Right ventricle myocardium inferior (tissue), 1 donor: ENCODE measurements around the gene GPR137B. TPM values are rescaled to one million over a fixed set of nuclear protein-coding genes. Genes with fewer than 3 reads are reported as not detected.

Experiments used
- ATAC-seq: fragments of 200-7000 bp; cut with Tn5 transposase; one replicate; pipeline ENCODE4 v1.9.1; 2020; ENCODE audit warnings: mild to moderate bottlenecking, moderate library complexity
- DNase-seq: peaks from one replicate; pipeline ENCODE4 v3.0.0; 2021; ENCODE audit errors: missing footprints
- intact Hi-C: fragments of 100-400 bp; cut with DNase I; formaldehyde crosslinking; loops from one replicate; pipeline ENCODE4 v1.11.0; 2022
- total RNA-seq: library from RNA; stranded (reverse); fragmentation: NEBNext Ultra II Directional; extraction: Animal tissue kit (Norgen Biotek cat#: 25700); gene quantifications from one replicate; pipeline ENCODE4 v1.2.1, GENCODE V29; 2021
- donor health status: DM: no; HTN: yes; CAD: no; lungs with severe emphysema.

The GPR137B gene
- total RNA-seq, 1 donor from 2014 or later, result 32.0 TPM

- ATAC-seq (no peak), DNase-seq (no peak)
Observed at GRCh38 chr1:236209713-236210112, 67.4 kb downstream of the GPR137B start.

DNA sequence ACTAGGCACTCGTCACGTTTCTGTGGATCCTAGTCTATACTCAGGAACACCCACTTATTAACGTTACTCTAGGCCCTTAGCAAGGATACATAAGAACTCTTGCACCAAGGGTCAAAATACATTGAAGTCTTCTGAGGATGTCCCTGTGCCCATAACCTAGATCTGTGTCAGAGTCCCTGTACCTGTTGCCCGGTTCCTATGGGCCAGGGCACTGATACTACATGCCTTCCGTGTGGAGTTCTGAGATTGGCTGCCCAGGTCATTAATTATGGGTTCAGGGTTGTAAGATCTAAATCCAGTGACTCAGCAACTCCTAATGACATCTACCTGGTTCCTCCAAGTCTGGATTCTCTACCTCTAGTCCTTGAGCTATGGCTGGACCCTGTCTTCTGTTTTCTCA lies 69.5 kb downstream of the GPR137B start:
- ATAC-seq, result no peak
- DNase-seq, result no peak
- intact Hi-C loops, result no loop called here

More at GRCh38 chr1:236209713-236210112, 67.4 kb downstream of the GPR137B start:
- intact Hi-C loops, result no loop called here

- DNase-seq, result no peak
- no peak for ATAC-seq
- intact Hi-C loops, result no loop called here
Observed at GRCh38 chr1:236213534-236213933, 71.2 kb downstream of the GPR137B start.

DNA sequence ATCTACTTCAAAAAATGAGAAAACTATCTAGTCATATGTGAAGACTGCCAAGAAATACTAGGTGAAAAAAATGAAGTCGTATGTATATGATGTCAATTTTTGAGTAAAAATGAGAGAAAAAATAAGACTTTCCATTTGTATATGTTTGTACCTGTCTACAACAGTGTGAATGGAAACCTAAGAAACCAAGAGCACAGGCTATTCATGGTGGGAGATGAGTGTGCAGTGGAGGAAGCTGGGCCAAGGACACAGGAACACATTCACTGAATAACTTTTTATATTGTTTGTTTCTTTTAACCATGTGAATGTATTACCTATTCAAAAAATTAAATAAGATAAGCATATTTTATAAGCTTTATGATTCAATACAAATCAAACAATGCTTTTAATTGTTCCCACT lies 72.4 kb downstream of the GPR137B start:
- no peak for ATAC-seq

GRCh38 chr1:236220473-236220872 lies 78.1 kb downstream of the GPR137B start:
- ATAC-seq, result no peak
- intact Hi-C loops, result no loop called here
- no peak for DNase-seq

More for the DNA sequence above, 72.4 kb downstream of the GPR137B start:
- intact Hi-C loops, result no loop called here
- no peak for DNase-seq

DNA sequence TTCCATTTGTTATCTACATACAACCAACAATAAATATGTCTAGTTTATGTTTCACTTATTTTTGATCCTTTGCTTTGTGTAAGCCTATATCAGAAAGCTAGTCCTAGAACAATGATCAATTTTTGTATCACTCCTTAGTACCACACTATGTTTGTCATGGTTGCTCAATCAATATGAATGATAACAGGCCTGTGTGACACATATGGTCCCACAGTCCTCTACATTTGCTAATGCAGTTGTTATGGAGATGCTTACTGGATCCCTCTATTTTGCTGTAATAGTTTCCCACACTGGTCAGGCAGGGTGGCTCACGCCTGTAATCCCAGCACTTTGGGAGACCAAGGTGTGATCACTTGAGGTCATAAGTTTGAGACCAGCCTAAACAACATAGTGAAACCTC lies 80.3 kb downstream of the GPR137B start:
- DNase-seq (no peak), ATAC-seq (no peak)
- intact Hi-C loops, result no loop called here

GRCh38 chr1:236228411-236228810 lies 86.1 kb downstream of the GPR137B start:
- ATAC-seq (no peak), DNase-seq (no peak)
- intact Hi-C loops, result no loop called here

DNA sequence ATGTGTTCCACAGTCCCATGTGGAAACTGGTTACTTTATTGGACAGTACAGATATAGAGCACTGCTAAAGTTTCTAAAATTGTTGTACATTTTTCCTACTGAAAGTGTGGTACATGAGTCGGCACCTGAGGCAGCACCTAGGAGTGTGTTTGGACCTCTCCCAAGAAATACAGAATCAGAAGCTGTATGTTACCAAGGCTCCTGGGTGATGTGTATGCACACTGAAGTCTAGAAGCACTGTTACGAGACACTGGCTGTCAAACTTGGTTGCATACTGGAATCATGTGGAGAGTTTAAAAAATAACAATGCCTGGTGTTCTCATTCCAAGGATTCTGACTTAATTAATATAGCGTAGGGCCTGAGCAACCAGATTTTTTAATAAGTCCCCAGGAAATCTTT lies 92.8 kb downstream of the GPR137B start:
- ATAC-seq, result no peak
- no peak for DNase-seq
- intact Hi-C loops, result no loop called here

GRCh38 chr1:236239092-236239585 lies 96.8 kb downstream of the GPR137B start:
- intact Hi-C loops, result no loop called here

DNA sequence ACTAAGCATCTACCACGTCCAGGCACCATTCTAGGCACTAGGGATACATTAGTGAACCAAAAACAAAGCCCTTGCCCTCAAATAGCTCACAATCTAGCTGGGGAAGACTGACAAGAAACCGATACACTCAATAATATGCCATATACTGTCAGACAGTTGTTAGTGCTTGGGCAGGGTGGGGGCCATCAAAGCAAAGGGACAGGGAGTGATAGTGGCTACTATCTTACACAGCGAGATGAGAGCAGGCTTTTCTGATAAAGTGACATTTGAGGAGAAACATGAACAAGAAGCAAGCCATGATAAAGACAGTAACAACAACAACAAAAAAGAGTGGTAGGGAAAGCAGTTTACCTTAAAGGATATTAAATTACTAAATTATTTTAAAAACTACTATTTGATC lies 98.3 kb downstream of the GPR137B start:
- ATAC-seq (no peak), DNase-seq (no peak)
- intact Hi-C loops, result no loop called here

More at GRCh38 chr1:236239092-236239585, 96.8 kb downstream of the GPR137B start:
- DNase-seq, result no peak
- ATAC-seq, result no peak

GRCh38 chr1:236242568-236242967 lies 100.2 kb downstream of the GPR137B start:
- ATAC-seq, result no peak
- intact Hi-C loops, result no loop called here
- DNase-seq, result no peak

GRCh38 chr1:236247286-236247685 lies 104.9 kb downstream of the GPR137B start:
- ATAC-seq, result no peak
- intact Hi-C loops, result no loop called here
- no peak for DNase-seq

GRCh38 chr1:236251587-236251986 lies 109.2 kb downstream of the GPR137B start:
- DNase-seq (no peak), ATAC-seq (no peak)
- intact Hi-C loops, result no loop called here

DNA sequence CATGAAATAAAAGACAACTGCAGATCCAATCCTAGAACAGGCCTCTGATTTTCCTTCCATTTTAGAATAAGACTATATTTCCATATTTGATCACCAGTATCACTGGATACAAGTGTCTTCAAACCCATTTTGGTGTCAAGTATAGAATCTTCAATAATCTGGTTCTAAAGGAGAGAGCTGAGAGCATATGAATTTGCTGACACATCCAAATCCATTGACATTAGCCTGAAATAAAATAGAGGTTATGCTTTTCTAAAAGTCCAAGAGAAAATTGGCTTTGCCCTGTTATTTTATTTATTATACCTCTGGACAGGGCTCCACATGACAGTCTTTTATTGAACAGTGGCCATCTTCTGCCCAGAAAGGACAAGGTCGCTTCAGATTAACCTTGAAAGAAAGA lies 110.8 kb downstream of the GPR137B start:
- no peak for DNase-seq
- no peak for ATAC-seq
- intact Hi-C loops, result no loop called here

GRCh38 chr1:236253918-236254637 lies 111.7 kb downstream of the GPR137B start:
- no peak for ATAC-seq
- intact Hi-C loops, result no loop called here

GRCh38 chr1:236257216-236257615 lies 114.9 kb downstream of the GPR137B start:
- intact Hi-C loops, result no loop called here
- no peak for DNase-seq

More at GRCh38 chr1:236253918-236254637, 111.7 kb downstream of the GPR137B start:
- no peak for DNase-seq

GRCh38 chr1:236258114-236258622 lies 115.8 kb downstream of the GPR137B start:
- ATAC-seq, result no peak
- no peak for DNase-seq
- intact Hi-C loops, result no loop called here

More at GRCh38 chr1:236257216-236257615, 114.9 kb downstream of the GPR137B start:
- no peak for ATAC-seq
